Measurements from ENCODE around the gene TFEC. TPM values are rescaled to one million over a fixed set of nuclear protein-coding genes. Genes with fewer than 3 reads are reported as not detected.

Gene TFEC
- total and polyA plus RNA-seq, 10 of the 15 experiments (the other 5 are each of a cell fraction or from before 2014, with no cell fraction given): 0.18 to 5.8 (median 2.4) TPM

GRCh38 chr7:115888981-115889668 lies 141.4 kb downstream of the TFEC start:
- ChIA-PET SMC1A (ENCODE audit: uncharacterized antibody, unreplicated experiment) (no interaction called here), RAD21 (ENCODE audit: unreplicated experiment) (no interaction called here), CTCF (interaction anchor here (1.5 kb wide), 1 partner anchor 36 kb away, joined by 3 read pairs; no protein-coding TSS in a partner anchor), POLR2A (no interaction called here)
- intact Hi-C loops (cut with micrococcal nuclease; ENCODE audit: unreplicated experiment): no loop called here
- Histone ChIP-seq H3K9me3 (replicated peaks; ENCODE audit: control insufficient read depth, insufficient read depth, low read length) (no peaks in the 10 kb centered on the region), H3K9ac (ENCODE audit: control insufficient read depth, insufficient read depth, low read length) (no peak overlapping the region), H3K27ac (ENCODE audit: control insufficient read depth, insufficient read depth) (no peak overlapping the region), H3K4me2 (ENCODE audit: control insufficient read depth, insufficient read depth) (no peak overlapping the region), H2AFZ (ENCODE audit: control insufficient read depth, low read depth, low read length) (no peak overlapping the region), H3K36me3 (ENCODE audit: control insufficient read depth in 2 of 2, insufficient read depth in 2 of 2, low read length in 1 of 2) (no peaks in the 10 kb centered on the region), H3K79me2 (ENCODE audit: control insufficient read depth, insufficient read depth, low read length) (no peaks in the 10 kb centered on the region), H4K20me1 (ENCODE audit: control insufficient read depth, insufficient read depth) (no peaks in the 10 kb centered on the region), H3K27me3 (replicated peaks in 1 of 2; ENCODE audit: control insufficient read depth in 2 of 2, insufficient read depth in 2 of 2, low read length in 1 of 2) (no peaks in the 10 kb centered on the region), H3K4me1 (ENCODE audit: control insufficient read depth, insufficient read depth, low read length) (no peaks in the 10 kb centered on the region), H3K4me3 (no peak overlapping the region)
- BruUV-seq (replicated peaks): no TSS peak
- DNase-seq (ENCODE audit: low read depth, low spot score): no peak
- WGBS (ENCODE audit: insufficient coverage, insufficient replicate concordance, low lambda C conversion rate, missing lambda C conversion rate): 36% methylated on average over 11 of the region's 11 CpGs
- no peak for FAIRE-seq
- no peak for ATAC-seq
- in situ Hi-C loops (cut with MboI): no loop called here
- TF ChIP-seq RAD21 (IDR thresholded peaks at IDR 0.05; ENCODE audit: insufficient read depth, low read depth, low read length) (no peak), EZH2 (IDR thresholded peaks at IDR 0.05; ENCODE audit: borderline replicate concordance, control insufficient read depth, low read depth, low read length) (no peak), SUZ12 (IDR thresholded peaks at IDR 0.05; ENCODE audit: unreplicated experiment) (no peak), ZBED1 (IDR thresholded peaks at IDR 0.05; ENCODE audit: borderline replicate concordance) (no peak), IRF4 (IDR thresholded peaks at IDR 0.05; ENCODE audit: low read depth, low read length) (no peak), KLF5 (IDR thresholded peaks at IDR 0.05; ENCODE audit: partially characterized antibody) (no peak), SREBF1 (IDR thresholded peaks at IDR 0.05; ENCODE audit: low read length) (no peak), MTA2 (IDR thresholded peaks at IDR 0.05; ENCODE audit: low read depth) (no peak), MYB (IDR thresholded peaks at IDR 0.05; ENCODE audit: borderline replicate concordance, low read depth, low read length) (no peak), NR2C1 (IDR thresholded peaks at IDR 0.05) (no peak), CUX1 (IDR thresholded peaks at IDR 0.05; ENCODE audit: insufficient replicate concordance, low read depth, low read length) (no peak), ZBTB40 (IDR thresholded peaks at IDR 0.05; ENCODE audit: borderline replicate concordance) (no peak), HDGF (IDR thresholded peaks at IDR 0.05) (no peak), RCOR1 (conservative IDR thresholded peaks at IDR 0.05; ENCODE audit: low read depth, low read length) (no peak), SREBF2 (IDR thresholded peaks at IDR 0.05; ENCODE audit: low read length) (no peak), NBN (IDR thresholded peaks at IDR 0.05) (no peak)
